Left lung (tissue), 10 donors: ENCODE measurements around the gene MXD4. TPM values are rescaled to one million over a fixed set of nuclear protein-coding genes. Genes with fewer than 3 reads are reported as not detected.

Experiments used
- ATAC-seq: fragments of 200-7000 bp; cut with Tn5 transposase; one replicate; pipeline ENCODE4 v1.9.1; 2020; ENCODE audit warnings: moderate library complexity
- DNase-seq, 4 donors: peaks; one replicate each; pipeline ENCODE4 v3.0.0-alpha.2; 2013 to 2020
- H3K27ac ChIP-seq, 2 donors: fragments of 200-600 bp; sonication (generic) in 1 of 2; one replicate each; pipeline versions ENCODE4 v1.5.0 to v1.8.0; 2020 to 2021
- H3K27me3 ChIP-seq, 2 donors: fragments of 200-600 bp; sonication (generic) in 1 of 2; one replicate each; pipeline versions ENCODE4 v1.5.0 to v1.8.0; 2020 to 2021
- H3K36me3 ChIP-seq, 2 donors: fragments of 200-600 bp; sonication (generic) in 1 of 2; one replicate each; pipeline versions ENCODE4 v1.5.0 to v1.8.0; 2020 to 2021
- H3K4me1 ChIP-seq, 2 donors: fragments of 200-600 bp; one replicate each; pipeline ENCODE4 v1.8.0; 2021
- H3K4me3 ChIP-seq, 2 donors: fragments of 200-600 bp; sonication (generic) in 1 of 2; one replicate each; pipeline versions ENCODE4 v1.5.0 to v1.8.0; 2020 to 2021; ENCODE audit warnings: mild to moderate bottlenecking in 1 of 2
- H3K9me3 ChIP-seq, 2 donors: fragments of 200-600 bp; sonication (generic) in 1 of 2; one replicate each; pipeline versions ENCODE4 v1.5.0 to v1.8.0; 2020 to 2021
- CTCF ChIP-seq, 2 donors: fragments of 200-600 bp; sonication (generic) in 1 of 2; IDR thresholded peaks; one replicate each; pipeline versions ENCODE4 v1.5.0 to v1.8.0; 2021; ENCODE audit warnings: antibody characterized with exemption in 2 of 2
- intact Hi-C, 2 donors: fragments of 100-400 bp; cut with DNase I; formaldehyde crosslinking; loops; one replicate each; pipeline versions ENCODE4 v1.11.2 to v1.14.2; 2022
- polyA plus RNA-seq, 6 donors: library from polyadenylated mRNA; unstranded; fragments of 120-200 nt; gene quantifications; one replicate each; pipeline ENCODE4 v1.2.1, GENCODE V29; 2013; ENCODE audit not compliant: insufficient read length in 6 of 6
- total RNA-seq, 2 donors: library from RNA; stranded (reverse); fragmentation: NEBNext Ultra II Directional; extraction: Animal tissue kit (Norgen Biotek cat#: 25700); gene quantifications; one replicate each; pipeline ENCODE4 v1.2.1, GENCODE V29; 2021
- donor health status: DM: no; HTN: yes; CAD: no.
- donor health status: DM: no; HTN: no; CAD: no.

Gene MXD4
- total and polyA plus RNA-seq, 8 donors, result 52.4 to 113 (median 81.9) TPM

- ATAC-seq, result no peak
- Histone ChIP-seq H3K4me1 (peaks cover 44 to 66% of the 10 kb centered on the region in 2 donors), H3K4me3 (no peak overlapping the region), H3K27me3 (no peaks in the 10 kb centered on the region), H3K27ac (peak overlapping the region; percentile 73 to 79), H3K36me3 (peaks cover 0 to 50% of the 10 kb centered on the region in 2 donors), H3K9me3 (no peaks in the 10 kb centered on the region)
- peak in 2 of 4 donors; percentile 33 to 72 for DNase-seq
- intact Hi-C loops, result no loop called here
- no peak for TF ChIP-seq CTCF (IDR thresholded peaks at IDR 0.05)
These were observed 5.1 kb downstream of the MXD4 start for GRCh38 chr4:2256781-2257191.

GRCh38 chr4:2256156-2256731, 5.7 kb downstream of the MXD4 start:
- Histone ChIP-seq H3K4me1 (peaks cover 44 to 66% of the 10 kb centered on the region in 2 donors), H3K4me3 (no peak overlapping the region), H3K36me3 (peaks cover 0 to 56% of the 10 kb centered on the region in 2 donors), H3K9me3 (no peaks in the 10 kb centered on the region), H3K27ac (peak overlapping the region; percentile 73 to 79), H3K27me3 (no peaks in the 10 kb centered on the region)
- peak in 1 of 4 donors; percentile 75 for DNase-seq
- peak; percentile 37 for ATAC-seq
- intact Hi-C loops, result no loop called here
- no peak for TF ChIP-seq CTCF (IDR thresholded peaks at IDR 0.05)

GRCh38 chr4:2255501-2256155, 6.3 kb downstream of the MXD4 start:
- peak in 3 of 4 donors; percentile 34 to 51 (median 45) for DNase-seq
- peak; percentile 10 for ATAC-seq

GRCh38 chr4:2254665-2255500, 7.0 kb downstream of the MXD4 start:
- Histone ChIP-seq H3K4me3 (no peak overlapping the region), H3K27ac (peak overlapping the region in 1 of 2 donors; percentile 79), H3K36me3 (peaks cover 0 to 69% of the 10 kb centered on the region in 2 donors), H3K9me3 (no peaks in the 10 kb centered on the region), H3K27me3 (no peaks in the 10 kb centered on the region), H3K4me1 (peaks cover 37 to 52% of the 10 kb centered on the region in 2 donors)
- no peak for TF ChIP-seq CTCF (IDR thresholded peaks at IDR 0.05)
- DNase-seq, result peak in 2 of 4 donors; percentile 27 to 57
- ATAC-seq, result no peak
- intact Hi-C loops, result no loop called here

More at GRCh38 chr4:2255501-2256155, 6.3 kb downstream of the MXD4 start:
- Histone ChIP-seq H3K36me3 (peaks cover 0 to 62% of the 10 kb centered on the region in 2 donors), H3K4me3 (no peak overlapping the region), H3K4me1 (peaks cover 44 to 60% of the 10 kb centered on the region in 2 donors), H3K27ac (peak overlapping the region; percentile 73 to 79), H3K27me3 (no peaks in the 10 kb centered on the region), H3K9me3 (no peaks in the 10 kb centered on the region)
- TF ChIP-seq CTCF (IDR thresholded peaks at IDR 0.05), result no peak
- intact Hi-C loops, result no loop called here
